GM21723 (cell line): Measurements from ENCODE around the gene NEURL1.

ENCODE experiments used
- ATAC-seq: cut with Tn5 transposase; IDR thresholded peaks from one replicate; pipeline ENCODE4 v1.9.1; 2021; ENCODE audit warnings: mild to moderate bottlenecking, moderate library complexity; ENCODE audit not compliant: unreplicated experiment

NEURL1 gene

GRCh38 chr10:103545366-103545765 lies 51.9 kb downstream of the NEURL1 start:
- no peak for ATAC-seq

- no peak for ATAC-seq
Observed at GRCh38 chr10:103545771-103546281, 52.3 kb downstream of the NEURL1 start.

GRCh38 chr10:103546401-103546800 lies 52.9 kb downstream of the NEURL1 start:
- no peak for ATAC-seq

- ATAC-seq = no peak
Observed at GRCh38 chr10:103547391-103547946, 54.0 kb downstream of the NEURL1 start.

- ATAC-seq = no peak
Observed at GRCh38 chr10:103548006-103548405, 54.5 kb downstream of the NEURL1 start.

- no peak for ATAC-seq
Observed at GRCh38 chr10:103548581-103549348, 55.3 kb downstream of the NEURL1 start.

GRCh38 chr10:103549349-103549685 lies 55.8 kb downstream of the NEURL1 start:
- no peak for ATAC-seq

GRCh38 chr10:103550229-103550628 lies 56.7 kb downstream of the NEURL1 start:
- ATAC-seq = no peak

- ATAC-seq = no peak
Observed at GRCh38 chr10:103551619-103552602, 58.4 kb downstream of the NEURL1 start.

- no peak for ATAC-seq
Observed at GRCh38 chr10:103552856-103553742, 59.6 kb downstream of the NEURL1 start.

- no peak for ATAC-seq
Observed at GRCh38 chr10:103553743-103554487, 60.4 kb downstream of the NEURL1 start.

GRCh38 chr10:103554488-103555324 lies 61.2 kb downstream of the NEURL1 start:
- ATAC-seq = no peak

- ATAC-seq = no peak
Observed at GRCh38 chr10:103555325-103555649, 61.8 kb downstream of the NEURL1 start.

GRCh38 chr10:103555712-103556111 lies 62.2 kb downstream of the NEURL1 start:
- no peak for ATAC-seq

GRCh38 chr10:103556383-103557007 lies 63.0 kb downstream of the NEURL1 start:
- no peak for ATAC-seq

- no peak for ATAC-seq
Observed at GRCh38 chr10:103557455-103557854, 64.0 kb downstream of the NEURL1 start.

- ATAC-seq = no peak
Observed at GRCh38 chr10:103558911-103559310, 65.4 kb downstream of the NEURL1 start.

GRCh38 chr10:103559776-103560175 lies 66.3 kb downstream of the NEURL1 start:
- no peak for ATAC-seq
